Endothelial cell of umbilical vein (primary cell): ENCODE results near the gene RCOR3. TPM values are rescaled to one million over a fixed set of nuclear protein-coding genes. Genes with fewer than 3 reads are reported as not detected.
"Not testable (repeated sequence)": the region's sequence is repeated elsewhere in the genome, so short reads cannot be mapped to it uniquely, and the experiment has no call there.

Source experiments
- BruUV-seq: library from RNA; stranded (reverse); fragments of 400-500 nt; replicated peaks from 2 replicates; lab custom pipeline; 2021; lab: Mats Ljungman, UMichigan
- CTCF ChIA-PET: fragments of 300-600, 350-600 bp; sonication (Branson Sonifier 250); formaldehyde crosslinking; loops from one replicate; lab custom pipeline; 2021; ENCODE audit warnings: antibody characterized with exemption, inconsistent platforms; lab: Charles Lee
- POLR2A ChIA-PET: fragments of 300-600, 350-600 bp; sonication (Branson Sonifier 250); formaldehyde crosslinking; loops from one replicate; lab custom pipeline; 2021; ENCODE audit warnings: antibody characterized with exemption, inconsistent platforms; lab: Charles Lee
- DNase-seq: peaks from one replicate; pipeline ENCODE4 v3.0.0-alpha.2; 2011; ENCODE audit warnings: low read depth, low spot score
- FAIRE-seq: peaks from 2 replicates; lab custom pipeline; 2011; peaks lifted over from hg19 to GRCh38; lab: Jason Lieb, UNC
- H2AFZ ChIP-seq: 2 replicates; pipeline ENCODE4 v1.6.0; 2012; ENCODE audit warnings: low read depth, low read length, control low read depth, inconsistent platforms
- H3K27ac ChIP-seq: 2 replicates; pipeline ENCODE4 v1.5.1; 2011; ENCODE audit warnings: low read depth, mild to moderate bottlenecking, control low read depth, low read length, moderate library complexity; ENCODE audit not compliant: insufficient read depth
- H3K27me3 ChIP-seq, 2 experiments: 2 replicates each; pipeline versions ENCODE4 v1.6.0 to v1.6.1; 2011; ENCODE audit warnings: low read length in 2 of 2, mixed read lengths in 1 of 2; ENCODE audit not compliant: control insufficient read depth in 2 of 2, insufficient read depth in 2 of 2
- H3K36me3 ChIP-seq, 2 experiments: 2 replicates in 1 of 2; 3 replicates in 1 of 2; pipeline ENCODE4 v1.5.1; 2011; ENCODE audit warnings: low read length in 2 of 2, mild to moderate bottlenecking in 1 of 2, moderate library complexity in 1 of 2; ENCODE audit not compliant: control insufficient read depth in 2 of 2, insufficient read depth in 2 of 2; ENCODE audit errors: extremely low read depth in 1 of 2
- H3K4me1 ChIP-seq: 3 replicates; pipeline ENCODE4 v1.5.1; 2011; ENCODE audit warnings: mild to moderate bottlenecking, low read length; ENCODE audit not compliant: control insufficient read depth, insufficient read depth; ENCODE audit errors: extremely low read depth
- H3K4me2 ChIP-seq: 2 replicates; pipeline ENCODE4 v1.6.1; 2011; ENCODE audit warnings: low read length, control low read depth, mixed read lengths; ENCODE audit not compliant: insufficient read depth
- H3K4me3 ChIP-seq, 3 experiments: fragments of 200-600 bp in 1 of 3; sonication (generic), shearing (Covaris generic) in 1 of 3; replicated peaks in 1 of 3; 2 replicates each; pipeline ENCODE4 v1.5.1; 2011 to 2016; ENCODE audit warnings: control low read depth in 3 of 3, low read length in 3 of 3, mild to moderate bottlenecking in 2 of 3, inconsistent platforms in 1 of 3, low read depth in 1 of 3, moderate library complexity in 1 of 3; ENCODE audit not compliant: insufficient read depth in 1 of 3
- H3K79me2 ChIP-seq: 2 replicates; pipeline ENCODE4 v1.6.0; 2012; ENCODE audit warnings: low read length, inconsistent platforms; ENCODE audit not compliant: control insufficient read depth, insufficient read depth
- H3K9ac ChIP-seq: replicated peaks from 2 replicates; pipeline ENCODE3; 2011; ENCODE audit warnings: low read length, control low read depth; ENCODE audit not compliant: insufficient read depth; ENCODE audit errors: extremely low read depth
- H3K9me1 ChIP-seq: replicated peaks from 3 replicates; pipeline ENCODE4 v1.6.0; 2011; ENCODE audit warnings: mild to moderate bottlenecking, low read length; ENCODE audit not compliant: control insufficient read depth, insufficient read depth; ENCODE audit errors: extremely low read depth
- H3K9me3 ChIP-seq: replicated peaks from 2 replicates; pipeline ENCODE4 v1.5.1; 2012; ENCODE audit warnings: low read length, inconsistent platforms; ENCODE audit not compliant: control insufficient read depth, insufficient read depth
- H4K20me1 ChIP-seq: replicated peaks from 2 replicates; pipeline ENCODE3; 2011; ENCODE audit warnings: mild to moderate bottlenecking, low read length; ENCODE audit not compliant: control insufficient read depth, insufficient read depth; ENCODE audit errors: extremely low read depth
- EZH2 ChIP-seq: IDR thresholded peaks from 2 replicates; pipeline ENCODE4 v1.6.1; 2012; ENCODE audit warnings: borderline replicate concordance, low read depth, mild to moderate bottlenecking, moderate library complexity, low read length, inconsistent platforms; ENCODE audit not compliant: severe bottlenecking
- FOS ChIP-seq: IDR thresholded peaks from 2 replicates; pipeline ENCODE4 v1.6.1; 2011; ENCODE audit warnings: mild to moderate bottlenecking, low read length, moderate library complexity, borderline replicate concordance; ENCODE audit not compliant: insufficient read depth
- GATA2 ChIP-seq: IDR thresholded peaks from 2 replicates; pipeline ENCODE4 v1.7.0; 2011; ENCODE audit warnings: low read depth, mild to moderate bottlenecking, moderate library complexity, mixed read lengths, low read length; ENCODE audit not compliant: insufficient read length, insufficient read depth
- JUN ChIP-seq: IDR thresholded peaks from 2 replicates; pipeline ENCODE4 v1.6.1; 2011; ENCODE audit warnings: borderline replicate concordance, low read depth; ENCODE audit not compliant: insufficient read length, insufficient read depth
- MYC ChIP-seq: IDR thresholded peaks from one replicate; pipeline ENCODE4 v1.6.1; 2011; ENCODE audit warnings: mild to moderate bottlenecking, low read depth, low read length
- POLR2A ChIP-seq: IDR thresholded peaks from 2 replicates; pipeline ENCODE4 v1.6.1; 2012; ENCODE audit warnings: low read depth, mild to moderate bottlenecking, control low read depth, low read length
- POLR2AphosphoS5 ChIP-seq: IDR thresholded peaks from 2 replicates; pipeline ENCODE4 v1.6.1; 2012; ENCODE audit warnings: low read depth, mild to moderate bottlenecking, control low read depth, low read length, moderate library complexity; ENCODE audit not compliant: insufficient read depth
- dilution Hi-C: fragments of 300-500 bp; cut with MboI; formaldehyde crosslinking; loops from one replicate; pipeline ENCODE4 v1.15.0; 2019; ENCODE audit warnings: low sequenced_read_pairs; ENCODE audit not compliant: extremely low pct_ligation_motif_present
- intact Hi-C: fragments of 100-400 bp; cut with micrococcal nuclease; formaldehyde crosslinking; loops from one replicate; pipeline ENCODE4 v1.10.0; 2022
- polyA plus RNA-seq, 4 experiments: library from polyadenylated mRNA; depleted of rRNA in 3 of 4; stranded (reverse) in 3 of 4; unstranded in 1 of 4; fragments of >200 nt; gene quantifications; 2 replicates each; pipeline versions ENCODE4 v1.2.1 to v1.2.3, GENCODE V29; 2011 to 2012; ENCODE audit warnings: missing spikeins in 1 of 4
- total RNA-seq: library from RNA; stranded (reverse); gene quantifications from 2 replicates; pipeline ENCODE4 v1.2.3, GENCODE V29; 2021
- TF ChIP-seq, protein P1 (sequence below), 2 donors: IDR thresholded peaks; 1 replicate in 1 of 2; 2 replicates in 1 of 2; pipeline ENCODE4 v1.5.1; 2011; ENCODE audit warnings: low read length in 2 of 2, mild to moderate bottlenecking in 2 of 2, moderate library complexity in 2 of 2, control low read depth in 1 of 2, inconsistent platforms in 1 of 2, low read depth in 1 of 2; ENCODE audit not compliant: insufficient read depth in 1 of 2; ENCODE audit errors: extremely low read depth in 1 of 2
- TF ChIP-seq, protein P2 (sequence below): IDR thresholded peaks from 2 replicates; pipeline ENCODE4 v1.6.1; 2011; ENCODE audit not compliant: insufficient read depth, insufficient read length

Gene RCOR3
- total and polyA plus RNA-seq, 2 donors (not counting 3 experiments of a cell fraction or from before 2014, with no cell fraction given): 24.2 to 34.0 TPM

DNA sequence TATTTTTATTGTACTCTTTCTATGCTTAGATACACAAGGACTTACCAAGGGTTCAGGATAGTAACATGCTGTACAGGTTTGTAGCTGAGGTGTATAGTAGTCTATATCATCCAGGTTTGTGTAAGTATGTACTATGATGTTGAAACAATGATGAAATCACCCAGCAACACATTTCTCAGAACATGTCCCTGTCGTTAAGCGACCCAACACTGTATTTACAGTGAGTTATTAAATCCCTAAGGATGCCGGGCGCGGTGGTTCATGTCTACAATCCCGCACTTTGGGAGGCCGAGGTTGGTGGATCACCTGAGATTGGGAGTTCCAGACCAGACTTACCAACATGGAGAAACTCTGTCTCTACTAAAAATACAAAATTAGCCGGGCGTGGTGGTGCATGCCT, 21.6 kb upstream of the RCOR3 start:
- no peak for TF ChIP-seq POLR2A
- TF ChIP-seq, protein P1, sequence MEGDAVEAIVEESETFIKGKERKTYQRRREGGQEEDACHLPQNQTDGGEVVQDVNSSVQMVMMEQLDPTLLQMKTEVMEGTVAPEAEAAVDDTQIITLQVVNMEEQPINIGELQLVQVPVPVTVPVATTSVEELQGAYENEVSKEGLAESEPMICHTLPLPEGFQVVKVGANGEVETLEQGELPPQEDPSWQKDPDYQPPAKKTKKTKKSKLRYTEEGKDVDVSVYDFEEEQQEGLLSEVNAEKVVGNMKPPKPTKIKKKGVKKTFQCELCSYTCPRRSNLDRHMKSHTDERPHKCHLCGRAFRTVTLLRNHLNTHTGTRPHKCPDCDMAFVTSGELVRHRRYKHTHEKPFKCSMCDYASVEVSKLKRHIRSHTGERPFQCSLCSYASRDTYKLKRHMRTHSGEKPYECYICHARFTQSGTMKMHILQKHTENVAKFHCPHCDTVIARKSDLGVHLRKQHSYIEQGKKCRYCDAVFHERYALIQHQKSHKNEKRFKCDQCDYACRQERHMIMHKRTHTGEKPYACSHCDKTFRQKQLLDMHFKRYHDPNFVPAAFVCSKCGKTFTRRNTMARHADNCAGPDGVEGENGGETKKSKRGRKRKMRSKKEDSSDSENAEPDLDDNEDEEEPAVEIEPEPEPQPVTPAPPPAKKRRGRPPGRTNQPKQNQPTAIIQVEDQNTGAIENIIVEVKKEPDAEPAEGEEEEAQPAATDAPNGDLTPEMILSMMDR (IDR thresholded peaks at IDR 0.05; ENCODE audit: extremely low read depth in 1 of 2, insufficient read depth in 1 of 2, low read depth in 1 of 2, low read length in 2 of 2): no peak
- no peak for TF ChIP-seq FOS
- no peak for TF ChIP-seq JUN
- TF ChIP-seq EZH2: no peak
- TF ChIP-seq POLR2AphosphoS5: no peak
- TF ChIP-seq, protein P2, sequence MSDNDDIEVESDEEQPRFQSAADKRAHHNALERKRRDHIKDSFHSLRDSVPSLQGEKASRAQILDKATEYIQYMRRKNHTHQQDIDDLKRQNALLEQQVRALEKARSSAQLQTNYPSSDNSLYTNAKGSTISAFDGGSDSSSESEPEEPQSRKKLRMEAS: no peak
- no peak for TF ChIP-seq MYC
- TF ChIP-seq GATA2: no peak
- H3K9me3 ChIP-seq: no peaks in the 10 kb centered on the region
- H3K4me3 ChIP-seq: no peak overlapping the region
- dilution Hi-C loops (no loop called here), intact Hi-C loops (no loop called here)
- no peak overlapping the region for H3K9ac ChIP-seq
- H3K9me1 ChIP-seq: no peaks in the 10 kb centered on the region
- peaks cover 0 to 3% of the 10 kb centered on the region in 2 experiments for H3K27me3 ChIP-seq
- FAIRE-seq: no peak
- no peaks in the 10 kb centered on the region for H3K79me2 ChIP-seq
- H3K36me3 ChIP-seq: no peaks in the 10 kb centered on the region
- no TSS peak for BruUV-seq
- DNase-seq: no peak
- ChIA-PET CTCF (no interaction called here), POLR2A (no interaction called here)
- H3K4me1 ChIP-seq: no peaks in the 10 kb centered on the region
- no peak overlapping the region for H3K4me2 ChIP-seq
- H4K20me1 ChIP-seq: no peaks in the 10 kb centered on the region
- no peak overlapping the region for H3K27ac ChIP-seq
- H2AFZ ChIP-seq: no peak overlapping the region

DNA sequence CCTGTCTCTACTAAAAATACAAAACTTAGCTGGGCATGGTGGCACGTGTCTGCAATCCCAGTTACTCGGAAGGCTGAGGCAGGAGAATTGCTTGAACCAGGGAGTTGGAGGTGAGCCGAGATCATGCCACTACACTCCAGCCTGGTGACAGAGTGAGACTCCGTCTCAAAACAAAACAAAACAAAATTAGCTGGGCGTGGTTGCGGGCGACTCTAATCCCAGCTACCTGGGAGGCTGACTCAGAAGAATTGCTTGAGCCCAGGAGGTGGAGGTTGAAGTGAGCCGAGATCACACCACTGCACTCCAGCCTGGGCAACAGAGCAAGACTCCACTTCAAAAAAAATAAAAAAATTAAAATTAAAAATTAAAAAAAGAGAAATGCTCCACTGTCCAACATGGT, 18.6 kb upstream of the RCOR3 start:
- H3K27ac ChIP-seq, H3K4me3 ChIP-seq, H3K9me1 ChIP-seq, H3K9me3 ChIP-seq, BruUV-seq, H3K9ac ChIP-seq, H3K36me3 ChIP-seq, intact Hi-C loops, FAIRE-seq, POLR2A ChIA-PET, CTCF ChIA-PET, dilution Hi-C loops, H2AFZ ChIP-seq, H3K4me2 ChIP-seq, H3K79me2 ChIP-seq, H3K27me3 ChIP-seq, H3K4me1 ChIP-seq, H4K20me1 ChIP-seq, DNase-seq: not testable (repeated sequence)
